H9 (cell line): ENCODE data around the gene ZNF235. TPM values are rescaled to one million over a fixed set of nuclear protein-coding genes. Genes with fewer than 3 reads are reported as not detected.

Source experiments
- DNase-seq: peaks from one replicate; pipeline ENCODE4 v3.0.0-alpha.2; 2017
- H2AFZ ChIP-seq: one replicate; pipeline ENCODE4 v1.6.1; 2013; ENCODE audit warnings: mild to moderate bottlenecking, low read length, control low read depth, moderate library complexity
- H2AK5ac ChIP-seq: 2 replicates; pipeline ENCODE4 v1.6.1; 2013; ENCODE audit warnings: low read length, control low read depth, mixed read lengths; ENCODE audit not compliant: insufficient read length
- H2BK120ac ChIP-seq: one replicate; pipeline ENCODE4 v1.6.1; 2013; ENCODE audit warnings: low read depth, mild to moderate bottlenecking, low read length, control low read depth, inconsistent platforms; ENCODE audit not compliant: poor library complexity, severe bottlenecking
- H2BK12ac ChIP-seq: 2 replicates; pipeline ENCODE4 v1.6.1; 2013; ENCODE audit warnings: low read length, control low read depth, mixed read lengths, low read depth; ENCODE audit not compliant: insufficient read length
- H2BK15ac ChIP-seq: 2 replicates; pipeline ENCODE4 v1.6.1; 2013; ENCODE audit warnings: low read depth, low read length, control low read depth
- H2BK20ac ChIP-seq: one replicate; pipeline ENCODE4 v1.6.1; 2013; ENCODE audit warnings: low read depth, mild to moderate bottlenecking, low read length, control low read depth, inconsistent platforms; ENCODE audit not compliant: poor library complexity, severe bottlenecking
- H2BK5ac ChIP-seq: 2 replicates; pipeline ENCODE4 v1.6.1; 2013; ENCODE audit warnings: low read length, control low read depth, mixed read lengths; ENCODE audit not compliant: insufficient read length
- H3K14ac ChIP-seq: 2 replicates; pipeline ENCODE4 v1.6.1; 2013; ENCODE audit warnings: low read length, control low read depth; ENCODE audit not compliant: insufficient read depth
- H3K18ac ChIP-seq: 2 replicates; pipeline ENCODE4 v1.6.1; 2013; ENCODE audit warnings: low read depth, mild to moderate bottlenecking, mixed read lengths, low read length, control low read depth; ENCODE audit not compliant: insufficient read length
- H3K23ac ChIP-seq: 2 replicates; pipeline ENCODE4 v1.6.1; 2013; ENCODE audit warnings: low read length, control low read depth, mixed read lengths, low read depth; ENCODE audit not compliant: insufficient read length
- H3K23me2 ChIP-seq: 2 replicates; pipeline ENCODE4 v1.6.1; 2013; ENCODE audit warnings: low read depth, mild to moderate bottlenecking, mixed read lengths, low read length, control low read depth; ENCODE audit not compliant: insufficient read length, poor library complexity, severe bottlenecking
- H3K27ac ChIP-seq: 2 replicates; pipeline ENCODE4 v1.5.1; 2013; ENCODE audit warnings: low read length, control low read depth, mixed read lengths, low read depth; ENCODE audit not compliant: insufficient read length
- H3K27me3 ChIP-seq: 2 replicates; pipeline ENCODE4 v1.6.1; 2013; ENCODE audit warnings: low read length, control low read depth, inconsistent platforms; ENCODE audit not compliant: insufficient read depth
- H3K4ac ChIP-seq: 2 replicates; pipeline ENCODE4 v1.6.1; 2013; ENCODE audit warnings: low read depth, mild to moderate bottlenecking, control low read depth, inconsistent platforms, low read length, moderate library complexity
- H3K4me1 ChIP-seq: 2 replicates; pipeline ENCODE4 v1.6.1; 2013; ENCODE audit warnings: low read length, control low read depth, inconsistent platforms; ENCODE audit not compliant: insufficient read depth
- H3K4me2 ChIP-seq: 2 replicates; pipeline ENCODE4 v1.6.1; 2013; ENCODE audit warnings: low read length, control low read depth, mixed read lengths; ENCODE audit not compliant: insufficient read length, insufficient read depth
- H3K56ac ChIP-seq: 2 replicates; pipeline ENCODE4 v1.6.1; 2013; ENCODE audit warnings: low read depth, mild to moderate bottlenecking, mixed read lengths, low read length, control low read depth; ENCODE audit not compliant: insufficient read length
- H3K79me1 ChIP-seq: 2 replicates; pipeline ENCODE4 v1.6.1; 2013; ENCODE audit warnings: low read depth, mild to moderate bottlenecking, moderate library complexity, low read length, control low read depth, inconsistent platforms; ENCODE audit not compliant: insufficient read depth, poor library complexity, severe bottlenecking
- H3K79me2 ChIP-seq: 2 replicates; pipeline ENCODE4 v1.6.1; 2013; ENCODE audit warnings: low read length, control low read depth, inconsistent platforms; ENCODE audit not compliant: insufficient read depth
- H3K9ac ChIP-seq: 2 replicates; pipeline ENCODE4 v1.6.1; 2013; ENCODE audit warnings: low read length, control low read depth, mixed read lengths; ENCODE audit not compliant: insufficient read length; ENCODE audit errors: extremely low read depth
- H3K9me3 ChIP-seq: one replicate; pipeline ENCODE4 v1.6.1; 2013; ENCODE audit warnings: low read depth, low read length, inconsistent platforms; ENCODE audit not compliant: control insufficient read depth
- H3T11ph ChIP-seq: one replicate; pipeline ENCODE4 v1.6.1; 2013; ENCODE audit warnings: mild to moderate bottlenecking, low read length, control low read depth, inconsistent platforms
- H4K20me1 ChIP-seq: one replicate; pipeline ENCODE4 v1.6.1; 2013; ENCODE audit not compliant: control insufficient read depth, insufficient read length, insufficient read depth
- H4K5ac ChIP-seq: 2 replicates; pipeline ENCODE4 v1.6.1; 2013; ENCODE audit warnings: low read depth, mild to moderate bottlenecking, mixed read lengths, low read length, control low read depth; ENCODE audit not compliant: insufficient read length
- H4K8ac ChIP-seq: replicated peaks from 2 replicates; pipeline ENCODE4 v1.6.1; 2013; ENCODE audit warnings: low read length, control low read depth, mixed read lengths, low read depth; ENCODE audit not compliant: insufficient read length
- H4K91ac ChIP-seq: 2 replicates; pipeline ENCODE4 v1.6.1; 2013; ENCODE audit warnings: low read depth, mild to moderate bottlenecking, moderate library complexity, mixed read lengths, low read length, control low read depth; ENCODE audit not compliant: insufficient read length
- H3K27ac Mint-ChIP-seq, 3 experiments: 2 replicates in 2 of 3; 3 replicates in 1 of 3; pipeline ENCODE4 v1.8.0; 2020 to 2021; ENCODE audit warnings: mixed read lengths in 3 of 3, mild to moderate bottlenecking in 1 of 3, moderate library complexity in 1 of 3
- H3K27me3 Mint-ChIP-seq: 2 replicates; pipeline ENCODE4 v1.8.0; 2021; ENCODE audit warnings: low read depth, mild to moderate bottlenecking, moderate library complexity, mixed read lengths
- H3K36me3 Mint-ChIP-seq, 3 experiments: 2 replicates in 2 of 3; 3 replicates in 1 of 3; pipeline ENCODE4 v1.8.0; 2020 to 2021; ENCODE audit warnings: low read depth in 3 of 3, mixed read lengths in 3 of 3; ENCODE audit not compliant: insufficient read depth in 1 of 3
- H3K4me1 Mint-ChIP-seq, 2 experiments: 2 replicates each; pipeline ENCODE4 v1.8.0; 2020; ENCODE audit warnings: mixed read lengths in 2 of 2
- H3K4me3 Mint-ChIP-seq, 2 experiments: 2 replicates in 1 of 2; 3 replicates in 1 of 2; pipeline ENCODE4 v1.8.0; 2020 to 2021; ENCODE audit warnings: mild to moderate bottlenecking in 2 of 2, mixed read lengths in 2 of 2, moderate library complexity in 1 of 2
- H3K9me3 Mint-ChIP-seq, 2 experiments: 2 replicates in 1 of 2; 3 replicates in 1 of 2; pipeline ENCODE4 v1.8.0; 2020; ENCODE audit warnings: mild to moderate bottlenecking in 2 of 2, mixed read lengths in 2 of 2, moderate library complexity in 1 of 2
- WGBS: extraction: QIAGEN DNeasy Blood & Tissue Kit; methylation state at CpG from one replicate; pipeline ENCODE4 v1.1.7; 2013; ENCODE audit warnings: missing lambda C conversion rate, low lambda C conversion rate, mixed read lengths; ENCODE audit not compliant: insufficient read length; ENCODE audit errors: extremely low coverage; 5-methylcytosine and 5-hydroxymethylcytosine counted together
- total RNA-seq: library from RNA; stranded (reverse); gene quantifications from 2 replicates; pipeline ENCODE4 v1.2.1, GENCODE V29; 2021
- TF ChIP-seq, protein P1 (sequence below): fragments of 200-600 bp; sonication (generic); conservative IDR thresholded peaks from 3 replicates; pipeline ENCODE4 v1.8.0; 2021; ENCODE audit warnings: antibody characterized with exemption, mild to moderate bottlenecking

Gene ZNF235
- total RNA-seq, 1 experiment from 2014 or later, result 6.6 TPM

DNA sequence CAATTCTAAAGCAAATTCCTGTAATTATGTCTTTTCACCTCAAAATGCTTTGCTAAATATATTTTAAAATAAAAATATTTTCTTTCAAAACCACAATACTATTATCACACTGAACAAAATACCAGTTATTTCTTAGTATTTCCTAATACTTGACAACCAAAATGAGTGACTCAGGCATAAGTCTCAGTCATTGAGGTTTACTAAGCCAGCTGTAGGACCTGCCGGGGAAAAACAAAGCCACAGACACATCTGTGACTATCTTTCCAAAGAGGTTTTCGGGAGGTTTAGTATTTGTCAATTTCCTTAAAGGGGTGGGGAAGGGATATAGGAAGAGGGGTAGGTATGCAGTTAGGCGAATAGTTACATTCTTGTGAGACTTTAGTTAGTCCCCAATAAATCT, 3.2 kb upstream of the ZNF235 start:
- Histone ChIP-seq H3K9ac (no peak overlapping the region), H3K4me2 (no peak overlapping the region), H3K9me3 (no peaks in the 10 kb centered on the region), H4K5ac (no peak overlapping the region), H2AFZ (no peak overlapping the region), H3K4ac (no peak overlapping the region), H3K14ac (no peak overlapping the region), H2AK5ac (no peak overlapping the region), H3K23ac (no peak overlapping the region), H3K23me2 (peaks cover 3% of the 10 kb centered on the region), H4K91ac (no peak overlapping the region), H4K8ac (no peak overlapping the region), H4K20me1 (no peaks in the 10 kb centered on the region), H2BK5ac (no peak overlapping the region), H3K27ac (no peak overlapping the region), H2BK20ac (no peak overlapping the region), H2BK15ac (no peak overlapping the region), H3K27me3 (no peaks in the 10 kb centered on the region), H3K79me2 (no peaks in the 10 kb centered on the region), H3K18ac (no peak overlapping the region), H3K4me1 (no peaks in the 10 kb centered on the region), H2BK12ac (no peak overlapping the region), H3T11ph (no peak overlapping the region), H2BK120ac (no peak overlapping the region), H3K79me1 (no peaks in the 10 kb centered on the region), H3K56ac (no peak overlapping the region)
- Mint-ChIP-seq H3K27ac (no peak overlapping the region), H3K9me3 (peaks cover 44 to 47% of the 10 kb centered on the region in 2 experiments), H3K4me3 (no peak overlapping the region), H3K36me3 (peaks cover 0 to 4% (median 3%) of the 10 kb centered on the region in 3 experiments; a peak in 3 of 7 replicates), H3K27me3 (peaks cover 7% of the 10 kb centered on the region), H3K4me1 (peaks cover 0 to 11% of the 10 kb centered on the region in 2 experiments; a peak in 3 of 4 replicates)
- WGBS, result no CpG with 5 or more reads among the region's 3 CpGs
- no peak for DNase-seq
- TF ChIP-seq, protein P1, sequence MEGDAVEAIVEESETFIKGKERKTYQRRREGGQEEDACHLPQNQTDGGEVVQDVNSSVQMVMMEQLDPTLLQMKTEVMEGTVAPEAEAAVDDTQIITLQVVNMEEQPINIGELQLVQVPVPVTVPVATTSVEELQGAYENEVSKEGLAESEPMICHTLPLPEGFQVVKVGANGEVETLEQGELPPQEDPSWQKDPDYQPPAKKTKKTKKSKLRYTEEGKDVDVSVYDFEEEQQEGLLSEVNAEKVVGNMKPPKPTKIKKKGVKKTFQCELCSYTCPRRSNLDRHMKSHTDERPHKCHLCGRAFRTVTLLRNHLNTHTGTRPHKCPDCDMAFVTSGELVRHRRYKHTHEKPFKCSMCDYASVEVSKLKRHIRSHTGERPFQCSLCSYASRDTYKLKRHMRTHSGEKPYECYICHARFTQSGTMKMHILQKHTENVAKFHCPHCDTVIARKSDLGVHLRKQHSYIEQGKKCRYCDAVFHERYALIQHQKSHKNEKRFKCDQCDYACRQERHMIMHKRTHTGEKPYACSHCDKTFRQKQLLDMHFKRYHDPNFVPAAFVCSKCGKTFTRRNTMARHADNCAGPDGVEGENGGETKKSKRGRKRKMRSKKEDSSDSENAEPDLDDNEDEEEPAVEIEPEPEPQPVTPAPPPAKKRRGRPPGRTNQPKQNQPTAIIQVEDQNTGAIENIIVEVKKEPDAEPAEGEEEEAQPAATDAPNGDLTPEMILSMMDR, result no peak
